H9 (cell line): ENCODE measurements around the gene CAMTA1. TPM values are rescaled to one million over a fixed set of nuclear protein-coding genes. Genes with fewer than 3 reads are reported as not detected.

Experiments
- DNase-seq: peaks from one replicate; pipeline ENCODE4 v3.0.0-alpha.2; 2017
- H2AFZ ChIP-seq: one replicate; pipeline ENCODE4 v1.6.1; 2013; ENCODE audit warnings: mild to moderate bottlenecking, low read length, control low read depth, moderate library complexity
- H2AK5ac ChIP-seq: 2 replicates; pipeline ENCODE4 v1.6.1; 2013; ENCODE audit warnings: low read length, control low read depth, mixed read lengths; ENCODE audit not compliant: insufficient read length
- H2BK120ac ChIP-seq: one replicate; pipeline ENCODE4 v1.6.1; 2013; ENCODE audit warnings: low read depth, mild to moderate bottlenecking, low read length, control low read depth, inconsistent platforms; ENCODE audit not compliant: poor library complexity, severe bottlenecking
- H2BK12ac ChIP-seq: 2 replicates; pipeline ENCODE4 v1.6.1; 2013; ENCODE audit warnings: low read length, control low read depth, mixed read lengths, low read depth; ENCODE audit not compliant: insufficient read length
- H2BK15ac ChIP-seq: 2 replicates; pipeline ENCODE4 v1.6.1; 2013; ENCODE audit warnings: low read depth, low read length, control low read depth
- H2BK20ac ChIP-seq: one replicate; pipeline ENCODE4 v1.6.1; 2013; ENCODE audit warnings: low read depth, mild to moderate bottlenecking, low read length, control low read depth, inconsistent platforms; ENCODE audit not compliant: poor library complexity, severe bottlenecking
- H2BK5ac ChIP-seq: 2 replicates; pipeline ENCODE4 v1.6.1; 2013; ENCODE audit warnings: low read length, control low read depth, mixed read lengths; ENCODE audit not compliant: insufficient read length
- H3K14ac ChIP-seq: 2 replicates; pipeline ENCODE4 v1.6.1; 2013; ENCODE audit warnings: low read length, control low read depth; ENCODE audit not compliant: insufficient read depth
- H3K18ac ChIP-seq: 2 replicates; pipeline ENCODE4 v1.6.1; 2013; ENCODE audit warnings: low read depth, mild to moderate bottlenecking, mixed read lengths, low read length, control low read depth; ENCODE audit not compliant: insufficient read length
- H3K23ac ChIP-seq: 2 replicates; pipeline ENCODE4 v1.6.1; 2013; ENCODE audit warnings: low read length, control low read depth, mixed read lengths, low read depth; ENCODE audit not compliant: insufficient read length
- H3K23me2 ChIP-seq: 2 replicates; pipeline ENCODE4 v1.6.1; 2013; ENCODE audit warnings: low read depth, mild to moderate bottlenecking, mixed read lengths, low read length, control low read depth; ENCODE audit not compliant: insufficient read length, poor library complexity, severe bottlenecking
- H3K27ac ChIP-seq: 2 replicates; pipeline ENCODE4 v1.5.1; 2013; ENCODE audit warnings: low read length, control low read depth, mixed read lengths, low read depth; ENCODE audit not compliant: insufficient read length
- H3K27me3 ChIP-seq: 2 replicates; pipeline ENCODE4 v1.6.1; 2013; ENCODE audit warnings: low read length, control low read depth, inconsistent platforms; ENCODE audit not compliant: insufficient read depth
- H3K4ac ChIP-seq: 2 replicates; pipeline ENCODE4 v1.6.1; 2013; ENCODE audit warnings: low read depth, mild to moderate bottlenecking, control low read depth, inconsistent platforms, low read length, moderate library complexity
- H3K4me1 ChIP-seq: 2 replicates; pipeline ENCODE4 v1.6.1; 2013; ENCODE audit warnings: low read length, control low read depth, inconsistent platforms; ENCODE audit not compliant: insufficient read depth
- H3K4me2 ChIP-seq: 2 replicates; pipeline ENCODE4 v1.6.1; 2013; ENCODE audit warnings: low read length, control low read depth, mixed read lengths; ENCODE audit not compliant: insufficient read length, insufficient read depth
- H3K56ac ChIP-seq: 2 replicates; pipeline ENCODE4 v1.6.1; 2013; ENCODE audit warnings: low read depth, mild to moderate bottlenecking, mixed read lengths, low read length, control low read depth; ENCODE audit not compliant: insufficient read length
- H3K79me1 ChIP-seq: 2 replicates; pipeline ENCODE4 v1.6.1; 2013; ENCODE audit warnings: low read depth, mild to moderate bottlenecking, moderate library complexity, low read length, control low read depth, inconsistent platforms; ENCODE audit not compliant: insufficient read depth, poor library complexity, severe bottlenecking
- H3K79me2 ChIP-seq: 2 replicates; pipeline ENCODE4 v1.6.1; 2013; ENCODE audit warnings: low read length, control low read depth, inconsistent platforms; ENCODE audit not compliant: insufficient read depth
- H3K9ac ChIP-seq: 2 replicates; pipeline ENCODE4 v1.6.1; 2013; ENCODE audit warnings: low read length, control low read depth, mixed read lengths; ENCODE audit not compliant: insufficient read length; ENCODE audit errors: extremely low read depth
- H3K9me3 ChIP-seq: one replicate; pipeline ENCODE4 v1.6.1; 2013; ENCODE audit warnings: low read depth, low read length, inconsistent platforms; ENCODE audit not compliant: control insufficient read depth
- H3T11ph ChIP-seq: one replicate; pipeline ENCODE4 v1.6.1; 2013; ENCODE audit warnings: mild to moderate bottlenecking, low read length, control low read depth, inconsistent platforms
- H4K20me1 ChIP-seq: one replicate; pipeline ENCODE4 v1.6.1; 2013; ENCODE audit not compliant: control insufficient read depth, insufficient read length, insufficient read depth
- H4K5ac ChIP-seq: 2 replicates; pipeline ENCODE4 v1.6.1; 2013; ENCODE audit warnings: low read depth, mild to moderate bottlenecking, mixed read lengths, low read length, control low read depth; ENCODE audit not compliant: insufficient read length
- H4K8ac ChIP-seq: replicated peaks from 2 replicates; pipeline ENCODE4 v1.6.1; 2013; ENCODE audit warnings: low read length, control low read depth, mixed read lengths, low read depth; ENCODE audit not compliant: insufficient read length
- H4K91ac ChIP-seq: 2 replicates; pipeline ENCODE4 v1.6.1; 2013; ENCODE audit warnings: low read depth, mild to moderate bottlenecking, moderate library complexity, mixed read lengths, low read length, control low read depth; ENCODE audit not compliant: insufficient read length
- H3K27ac Mint-ChIP-seq, 3 experiments: 2 replicates in 2 of 3; 3 replicates in 1 of 3; pipeline ENCODE4 v1.8.0; 2020 to 2021; ENCODE audit warnings: mixed read lengths in 3 of 3, mild to moderate bottlenecking in 1 of 3, moderate library complexity in 1 of 3
- H3K27me3 Mint-ChIP-seq: 2 replicates; pipeline ENCODE4 v1.8.0; 2021; ENCODE audit warnings: low read depth, mild to moderate bottlenecking, moderate library complexity, mixed read lengths
- H3K36me3 Mint-ChIP-seq, 3 experiments: 2 replicates in 2 of 3; 3 replicates in 1 of 3; pipeline ENCODE4 v1.8.0; 2020 to 2021; ENCODE audit warnings: low read depth in 3 of 3, mixed read lengths in 3 of 3; ENCODE audit not compliant: insufficient read depth in 1 of 3
- H3K4me1 Mint-ChIP-seq, 2 experiments: 2 replicates each; pipeline ENCODE4 v1.8.0; 2020; ENCODE audit warnings: mixed read lengths in 2 of 2
- H3K4me3 Mint-ChIP-seq, 2 experiments: 2 replicates in 1 of 2; 3 replicates in 1 of 2; pipeline ENCODE4 v1.8.0; 2020 to 2021; ENCODE audit warnings: mild to moderate bottlenecking in 2 of 2, mixed read lengths in 2 of 2, moderate library complexity in 1 of 2
- H3K9me3 Mint-ChIP-seq, 2 experiments: 2 replicates in 1 of 2; 3 replicates in 1 of 2; pipeline ENCODE4 v1.8.0; 2020; ENCODE audit warnings: mild to moderate bottlenecking in 2 of 2, mixed read lengths in 2 of 2, moderate library complexity in 1 of 2
- WGBS: extraction: QIAGEN DNeasy Blood & Tissue Kit; methylation state at CpG from one replicate; pipeline ENCODE4 v1.1.7; 2013; ENCODE audit warnings: missing lambda C conversion rate, low lambda C conversion rate, mixed read lengths; ENCODE audit not compliant: insufficient read length; ENCODE audit errors: extremely low coverage; 5-methylcytosine and 5-hydroxymethylcytosine counted together
- total RNA-seq: library from RNA; stranded (reverse); gene quantifications from 2 replicates; pipeline ENCODE4 v1.2.1, GENCODE V29; 2021
- TF ChIP-seq, protein P1 (sequence below): fragments of 200-600 bp; sonication (generic); conservative IDR thresholded peaks from 3 replicates; pipeline ENCODE4 v1.8.0; 2021; ENCODE audit warnings: antibody characterized with exemption, mild to moderate bottlenecking

Gene CAMTA1
- total RNA-seq, 1 experiment from 2014 or later = 115 TPM

DNA sequence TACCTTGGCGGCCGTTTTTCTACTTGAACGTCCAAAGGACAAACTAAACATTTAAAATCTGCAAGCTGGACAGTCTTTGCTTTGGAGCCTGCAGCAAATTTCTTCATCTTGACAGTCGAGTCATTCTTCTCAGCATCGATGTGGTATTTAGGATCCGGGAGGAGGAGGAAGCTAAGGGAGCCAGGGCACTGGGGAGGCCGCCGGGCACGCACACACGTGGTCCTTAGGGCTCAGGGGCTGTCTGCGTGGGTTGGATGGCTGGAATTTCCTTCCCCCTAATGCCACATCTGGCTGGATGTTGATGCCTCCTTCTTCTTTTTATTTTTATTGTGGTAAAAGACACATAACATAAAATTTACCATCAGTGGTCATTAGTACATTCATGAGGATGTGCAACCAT lies 300.9 kb downstream of the CAMTA1 start:
- Mint-ChIP-seq H3K36me3 (no peaks in the 10 kb centered on the region), H3K4me3 (no peak overlapping the region), H3K27ac (no peak overlapping the region), H3K27me3 (no peaks in the 10 kb centered on the region), H3K4me1 (peaks cover 0 to 2% of the 10 kb centered on the region in 2 experiments; a peak in 1 of 4 replicates), H3K9me3 (no peaks in the 10 kb centered on the region)
- Histone ChIP-seq H3K27ac (no peak overlapping the region), H4K8ac (no peak overlapping the region), H3K9me3 (no peaks in the 10 kb centered on the region), H3K14ac (no peak overlapping the region; the same call in 1 of the 2 replicates), H3K4me1 (no peaks in the 10 kb centered on the region), H4K91ac (no peak overlapping the region), H3K4me2 (no peak overlapping the region), H2AFZ (no peak overlapping the region), H3K4ac (no peak overlapping the region), H2BK5ac (no peak overlapping the region), H2BK120ac (no peak overlapping the region), H3K56ac (no peak overlapping the region), H4K5ac (no peak overlapping the region), H3K9ac (no peak overlapping the region), H3K79me2 (no peaks in the 10 kb centered on the region), H2AK5ac (no peak overlapping the region), H2BK15ac (no peak overlapping the region), H3K23ac (no peak overlapping the region), H3T11ph (no peak overlapping the region), H3K18ac (no peak overlapping the region), H2BK20ac (no peak overlapping the region), H2BK12ac (no peak overlapping the region), H3K23me2 (no peaks in the 10 kb centered on the region), H3K79me1 (no peaks in the 10 kb centered on the region), H3K27me3 (no peaks in the 10 kb centered on the region), H4K20me1 (no peaks in the 10 kb centered on the region)
- DNase-seq = no peak
- WGBS = no CpG with 5 or more reads among the region's 11 CpGs
- TF ChIP-seq, protein P1, sequence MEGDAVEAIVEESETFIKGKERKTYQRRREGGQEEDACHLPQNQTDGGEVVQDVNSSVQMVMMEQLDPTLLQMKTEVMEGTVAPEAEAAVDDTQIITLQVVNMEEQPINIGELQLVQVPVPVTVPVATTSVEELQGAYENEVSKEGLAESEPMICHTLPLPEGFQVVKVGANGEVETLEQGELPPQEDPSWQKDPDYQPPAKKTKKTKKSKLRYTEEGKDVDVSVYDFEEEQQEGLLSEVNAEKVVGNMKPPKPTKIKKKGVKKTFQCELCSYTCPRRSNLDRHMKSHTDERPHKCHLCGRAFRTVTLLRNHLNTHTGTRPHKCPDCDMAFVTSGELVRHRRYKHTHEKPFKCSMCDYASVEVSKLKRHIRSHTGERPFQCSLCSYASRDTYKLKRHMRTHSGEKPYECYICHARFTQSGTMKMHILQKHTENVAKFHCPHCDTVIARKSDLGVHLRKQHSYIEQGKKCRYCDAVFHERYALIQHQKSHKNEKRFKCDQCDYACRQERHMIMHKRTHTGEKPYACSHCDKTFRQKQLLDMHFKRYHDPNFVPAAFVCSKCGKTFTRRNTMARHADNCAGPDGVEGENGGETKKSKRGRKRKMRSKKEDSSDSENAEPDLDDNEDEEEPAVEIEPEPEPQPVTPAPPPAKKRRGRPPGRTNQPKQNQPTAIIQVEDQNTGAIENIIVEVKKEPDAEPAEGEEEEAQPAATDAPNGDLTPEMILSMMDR = no peak
